Osteocyte (in vitro differentiated cells): Measurements from ENCODE around the gene TMEM95. TPM values are rescaled to one million over a fixed set of nuclear protein-coding genes. Genes with fewer than 3 reads are reported as not detected.

Source experiments
- DNase-seq: peaks from one replicate; pipeline ENCODE4 v3.0.0; 2021; ENCODE audit warnings: mixed read lengths; ENCODE audit not compliant: unreplicated experiment; ENCODE audit errors: extremely low spot score
- H3K27ac Mint-ChIP-seq: one replicate; pipeline ENCODE4 v1.8.0; 2021; ENCODE audit warnings: mild to moderate bottlenecking, mixed read lengths; ENCODE audit not compliant: unreplicated experiment
- H3K27me3 Mint-ChIP-seq: one replicate; pipeline ENCODE4 v1.8.0; 2021; ENCODE audit warnings: mixed read lengths; ENCODE audit not compliant: unreplicated experiment
- H3K36me3 Mint-ChIP-seq: one replicate; pipeline ENCODE4 v1.8.0; 2021; ENCODE audit warnings: mixed read lengths; ENCODE audit not compliant: unreplicated experiment
- H3K4me1 Mint-ChIP-seq: one replicate; pipeline ENCODE4 v1.8.0; 2021; ENCODE audit warnings: mixed read lengths; ENCODE audit not compliant: unreplicated experiment
- H3K4me3 Mint-ChIP-seq: one replicate; pipeline ENCODE4 v1.8.0; 2021; ENCODE audit warnings: mild to moderate bottlenecking, moderate library complexity, mixed read lengths; ENCODE audit not compliant: unreplicated experiment
- H3K9me3 Mint-ChIP-seq: one replicate; pipeline ENCODE4 v1.8.0; 2021; ENCODE audit warnings: mixed read lengths; ENCODE audit not compliant: unreplicated experiment
- total RNA-seq: library from RNA; stranded (reverse); gene quantifications from 2 replicates; pipeline ENCODE4 v1.2.1, GENCODE V29; 2021
- TF ChIP-seq, protein P1 (sequence below): fragments of 200-600 bp; sonication (generic); IDR thresholded peaks from 2 replicates; pipeline ENCODE4 v1.5.0; 2021; ENCODE audit warnings: antibody characterized with exemption, mild to moderate bottlenecking, moderate library complexity

The TMEM95 gene
- total RNA-seq, 1 donor from 2014 or later: not detected

DNA sequence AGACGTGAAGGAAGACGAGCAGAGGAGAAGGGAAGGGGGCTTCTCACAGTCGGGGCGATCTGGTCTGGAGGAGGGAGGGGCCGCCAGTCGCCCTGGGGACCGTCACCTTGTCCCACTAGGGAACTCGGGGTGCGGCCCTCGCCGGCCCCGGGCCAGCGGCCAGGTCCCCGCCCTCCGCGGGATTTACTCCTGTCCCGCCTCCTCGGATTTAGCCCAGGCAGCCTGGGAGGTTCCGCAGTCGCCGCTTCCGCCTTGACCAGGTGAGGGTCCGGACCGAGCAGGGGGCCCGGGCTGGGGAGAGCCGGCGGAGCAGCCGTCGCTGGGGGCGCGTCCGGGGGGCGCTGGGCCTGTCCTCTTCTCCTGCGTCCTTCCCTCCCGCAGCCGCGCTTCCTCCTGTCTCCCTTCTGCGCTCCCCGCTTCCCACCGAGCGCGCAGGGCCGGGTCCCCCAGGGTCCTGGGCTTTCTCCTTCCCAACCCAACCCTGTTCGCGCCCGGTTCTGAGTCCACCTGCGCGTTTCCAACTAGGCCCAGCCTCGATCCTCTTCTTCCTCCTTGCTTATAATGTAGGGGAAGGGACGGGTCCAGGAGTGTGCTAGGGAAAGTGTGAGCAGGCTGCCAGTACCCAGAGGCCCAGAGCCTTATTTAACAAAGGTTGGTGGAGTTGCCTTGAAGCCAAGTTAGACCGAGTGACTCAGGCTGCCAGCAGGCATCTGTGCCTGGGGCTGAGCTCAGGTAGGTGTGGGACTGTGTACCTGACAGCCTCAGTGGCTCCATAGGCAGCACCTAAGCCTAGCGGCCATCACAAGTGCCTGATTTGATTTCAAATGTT, 26.1 kb downstream of the TMEM95 start, which contains the start of gene TNK1:
Gene TNK1, plus strand, starts transcription at position 235 of the 829 bp plus-strand sequence. CDS start 1,838 bp downstream, outside the sequence.
- DNase-seq: no peak
- peaks cover 10% of the 10 kb centered on the region for H3K4me1 Mint-ChIP-seq
- peak within 1 kb of the TSS; percentile 54 for H3K4me3 Mint-ChIP-seq
- H3K27me3 Mint-ChIP-seq: peaks cover 45% of the 10 kb centered on the region
- peaks cover 7% of the 10 kb centered on the region for H3K9me3 Mint-ChIP-seq
- TF ChIP-seq, protein P1, sequence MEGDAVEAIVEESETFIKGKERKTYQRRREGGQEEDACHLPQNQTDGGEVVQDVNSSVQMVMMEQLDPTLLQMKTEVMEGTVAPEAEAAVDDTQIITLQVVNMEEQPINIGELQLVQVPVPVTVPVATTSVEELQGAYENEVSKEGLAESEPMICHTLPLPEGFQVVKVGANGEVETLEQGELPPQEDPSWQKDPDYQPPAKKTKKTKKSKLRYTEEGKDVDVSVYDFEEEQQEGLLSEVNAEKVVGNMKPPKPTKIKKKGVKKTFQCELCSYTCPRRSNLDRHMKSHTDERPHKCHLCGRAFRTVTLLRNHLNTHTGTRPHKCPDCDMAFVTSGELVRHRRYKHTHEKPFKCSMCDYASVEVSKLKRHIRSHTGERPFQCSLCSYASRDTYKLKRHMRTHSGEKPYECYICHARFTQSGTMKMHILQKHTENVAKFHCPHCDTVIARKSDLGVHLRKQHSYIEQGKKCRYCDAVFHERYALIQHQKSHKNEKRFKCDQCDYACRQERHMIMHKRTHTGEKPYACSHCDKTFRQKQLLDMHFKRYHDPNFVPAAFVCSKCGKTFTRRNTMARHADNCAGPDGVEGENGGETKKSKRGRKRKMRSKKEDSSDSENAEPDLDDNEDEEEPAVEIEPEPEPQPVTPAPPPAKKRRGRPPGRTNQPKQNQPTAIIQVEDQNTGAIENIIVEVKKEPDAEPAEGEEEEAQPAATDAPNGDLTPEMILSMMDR: no peak
- H3K36me3 Mint-ChIP-seq: peaks cover 2% of the 10 kb centered on the region
- H3K27ac Mint-ChIP-seq: no peak within 1 kb of the TSS

DNA sequence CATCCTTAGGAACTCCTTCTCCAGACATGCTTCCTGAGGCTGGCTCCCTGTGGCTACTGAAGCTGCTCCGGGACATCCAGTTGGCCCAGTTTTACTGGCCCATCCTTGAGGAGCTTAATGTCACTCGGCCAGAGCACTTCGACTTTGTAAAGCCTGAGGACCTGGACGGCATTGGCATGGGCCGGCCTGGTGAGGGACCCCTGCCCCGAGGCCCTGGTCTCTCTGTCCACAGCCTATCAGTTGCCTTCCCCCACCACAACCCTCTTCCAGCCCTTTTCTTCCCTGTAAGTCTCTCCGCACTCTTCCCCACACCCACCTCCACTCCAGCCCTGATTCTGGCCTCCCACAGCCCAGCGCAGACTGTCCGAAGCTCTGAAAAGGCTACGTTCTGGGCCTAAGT, 27.9 kb downstream of the TMEM95 start:
- TF ChIP-seq, protein P1: no peak
- no peak overlapping the region for H3K4me3 Mint-ChIP-seq
- peaks cover 7% of the 10 kb centered on the region for H3K36me3 Mint-ChIP-seq
- peaks cover 10% of the 10 kb centered on the region for H3K4me1 Mint-ChIP-seq
- DNase-seq: no peak
- H3K27me3 Mint-ChIP-seq: peaks cover 37% of the 10 kb centered on the region
- H3K9me3 Mint-ChIP-seq: peaks cover 7% of the 10 kb centered on the region
- H3K27ac Mint-ChIP-seq: no peak overlapping the region

DNA sequence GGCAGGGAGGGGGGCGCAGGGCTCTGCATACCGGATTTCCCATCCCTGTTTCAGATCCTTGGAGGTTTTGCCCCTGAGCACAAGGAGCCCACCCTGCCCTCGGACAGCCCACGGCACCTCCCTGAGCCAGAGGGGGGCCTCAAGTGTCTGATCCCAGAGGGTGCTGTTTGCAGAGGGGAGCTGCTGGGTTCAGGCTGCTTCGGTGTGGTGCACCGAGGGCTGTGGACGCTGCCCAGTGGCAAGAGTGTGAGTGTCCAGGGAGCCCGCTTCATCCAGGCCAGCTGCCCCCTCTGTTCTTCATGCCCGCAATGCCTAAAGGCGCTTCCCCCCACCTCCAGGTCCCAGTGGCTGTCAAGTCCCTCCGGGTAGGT, 28.4 kb downstream of the TMEM95 start:
- TF ChIP-seq, protein P1: no peak

DNA sequence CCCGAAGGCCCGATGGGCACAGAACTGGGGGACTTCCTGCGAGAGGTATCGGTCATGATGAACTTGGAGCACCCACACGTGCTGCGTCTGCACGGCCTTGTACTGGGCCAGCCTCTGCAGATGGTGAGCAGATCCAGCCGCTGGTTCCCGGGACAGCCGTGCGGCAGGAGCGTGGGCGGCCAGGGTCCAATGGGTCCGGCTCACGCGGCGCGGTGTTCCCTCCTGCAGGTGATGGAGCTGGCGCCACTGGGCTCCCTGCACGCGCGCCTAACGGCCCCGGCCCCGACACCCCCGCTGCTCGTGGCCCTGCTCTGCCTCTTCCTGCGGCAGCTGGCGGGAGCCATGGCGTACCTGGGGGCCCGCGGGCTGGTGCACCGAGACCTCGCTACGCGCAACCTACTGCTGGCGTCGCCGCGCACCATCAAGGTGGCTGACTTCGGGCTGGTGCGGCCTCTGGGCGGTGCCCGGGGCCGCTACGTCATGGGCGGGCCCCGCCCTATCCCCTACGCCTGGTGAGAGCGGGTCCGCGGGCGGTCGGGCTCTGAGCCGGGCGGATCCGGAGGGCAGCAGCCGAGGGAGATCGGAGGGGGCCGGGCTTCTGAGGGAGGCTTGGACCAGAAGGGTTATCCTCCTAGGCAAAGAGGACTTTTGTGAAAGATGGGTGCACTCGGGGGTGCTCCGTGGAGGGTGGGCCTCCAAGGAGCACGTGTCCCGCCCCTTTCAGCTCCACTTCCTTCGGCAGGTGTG, 29.0 kb downstream of the TMEM95 start:
- peaks cover 7% of the 10 kb centered on the region for H3K9me3 Mint-ChIP-seq
- DNase-seq: no peak
- no peak overlapping the region for H3K27ac Mint-ChIP-seq
- peak overlapping the region; percentile 57 for H3K4me3 Mint-ChIP-seq
- H3K4me1 Mint-ChIP-seq: peaks cover 10% of the 10 kb centered on the region
- H3K27me3 Mint-ChIP-seq: peaks cover 37% of the 10 kb centered on the region
- peaks cover 7% of the 10 kb centered on the region for H3K36me3 Mint-ChIP-seq
- TF ChIP-seq, protein P1: no peak

More for the DNA sequence above, 28.4 kb downstream of the TMEM95 start:
- Mint-ChIP-seq H3K36me3 (peaks cover 7% of the 10 kb centered on the region), H3K4me1 (peaks cover 10% of the 10 kb centered on the region), H3K9me3 (peaks cover 7% of the 10 kb centered on the region), H3K4me3 (no peak overlapping the region), H3K27ac (no peak overlapping the region), H3K27me3 (peaks cover 37% of the 10 kb centered on the region)
- DNase-seq: no peak
